Activated naive CD4-positive, alpha-beta T cell treated with anti-CD3 and anti-CD28 coated beads for 36 hours (primary cell): ENCODE results near the gene RAET1G. TPM values are rescaled to one million over a fixed set of nuclear protein-coding genes. Genes with fewer than 3 reads are reported as not detected.

ENCODE experiments used
- CTCF ChIA-PET: fragments of 350-600 bp; sonication (Branson Sonifier 250); formaldehyde crosslinking; loops from one replicate; lab custom pipeline; 2021; ENCODE audit warnings: antibody characterized with exemption; lab: Charles Lee
- DNase-seq: peaks from one replicate; pipeline ENCODE4 v3.0.0-alpha.2; 2020
- H3K27ac Mint-ChIP-seq: one replicate; pipeline ENCODE4 v1.8.0; 2021; ENCODE audit warnings: mild to moderate bottlenecking, mixed read lengths
- H3K27me3 Mint-ChIP-seq: one replicate; pipeline ENCODE4 v1.8.0; 2021; ENCODE audit warnings: low read depth, mixed read lengths
- H3K36me3 Mint-ChIP-seq: one replicate; pipeline ENCODE4 v1.8.0; 2021; ENCODE audit warnings: low read depth, mixed read lengths
- H3K4me1 Mint-ChIP-seq: one replicate; pipeline ENCODE4 v1.8.0; 2021; ENCODE audit warnings: low read depth, mixed read lengths
- H3K4me3 Mint-ChIP-seq: one replicate; pipeline ENCODE4 v1.8.0; 2021; ENCODE audit warnings: mild to moderate bottlenecking, moderate library complexity, mixed read lengths
- H3K9me3 Mint-ChIP-seq: one replicate; pipeline ENCODE4 v1.8.0; 2021; ENCODE audit warnings: mixed read lengths
- intact Hi-C: fragments of 100-400 bp; cut with micrococcal nuclease; formaldehyde crosslinking; loops from one replicate; pipeline ENCODE4 v1.15.1; 2023
- total RNA-seq, 2 experiments: library from RNA; stranded (reverse); gene quantifications; one replicate each; pipeline ENCODE4 v1.2.3, GENCODE V29; 2021

The RAET1G gene
- total RNA-seq, 2 experiments from 2014 or later: not detected

DNA sequence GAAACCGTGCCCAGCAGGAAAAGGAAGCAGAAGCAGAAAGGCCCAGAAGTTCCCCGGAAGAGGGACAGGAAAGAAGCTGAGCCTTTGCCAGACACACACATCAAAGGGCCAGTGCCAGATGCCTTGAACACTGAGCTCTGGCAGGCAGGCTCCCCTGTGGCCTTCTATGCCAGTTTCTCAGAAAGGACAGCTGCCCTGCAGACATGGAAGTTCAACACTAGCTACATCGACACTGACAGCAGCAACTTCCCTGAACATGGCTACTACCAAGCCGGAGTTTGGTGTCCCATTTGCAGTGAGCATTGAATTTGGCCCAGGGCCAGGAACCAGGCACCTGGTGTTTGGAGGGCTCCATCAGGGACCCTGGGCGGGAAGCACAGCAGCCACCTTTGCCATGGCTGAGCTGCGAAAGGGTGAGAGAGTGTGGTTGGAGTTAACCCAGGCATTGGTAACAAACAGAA, 17.0 kb downstream of the RAET1G start:
- Mint-ChIP-seq H3K9me3 (peaks cover 17% of the 10 kb centered on the region), H3K36me3 (no peaks in the 10 kb centered on the region), H3K4me3 (no peak overlapping the region), H3K27ac (no peak overlapping the region), H3K27me3 (no peaks in the 10 kb centered on the region), H3K4me1 (no peaks in the 10 kb centered on the region)
- DNase-seq: no peak
- intact Hi-C loops: no loop called here
- CTCF ChIA-PET: interaction anchor here (0.7 to 1.1 kb wide), 3 partner anchors 21 to 40 kb away, joined by 3 read pairs; no protein-coding TSS in a partner anchor

DNA sequence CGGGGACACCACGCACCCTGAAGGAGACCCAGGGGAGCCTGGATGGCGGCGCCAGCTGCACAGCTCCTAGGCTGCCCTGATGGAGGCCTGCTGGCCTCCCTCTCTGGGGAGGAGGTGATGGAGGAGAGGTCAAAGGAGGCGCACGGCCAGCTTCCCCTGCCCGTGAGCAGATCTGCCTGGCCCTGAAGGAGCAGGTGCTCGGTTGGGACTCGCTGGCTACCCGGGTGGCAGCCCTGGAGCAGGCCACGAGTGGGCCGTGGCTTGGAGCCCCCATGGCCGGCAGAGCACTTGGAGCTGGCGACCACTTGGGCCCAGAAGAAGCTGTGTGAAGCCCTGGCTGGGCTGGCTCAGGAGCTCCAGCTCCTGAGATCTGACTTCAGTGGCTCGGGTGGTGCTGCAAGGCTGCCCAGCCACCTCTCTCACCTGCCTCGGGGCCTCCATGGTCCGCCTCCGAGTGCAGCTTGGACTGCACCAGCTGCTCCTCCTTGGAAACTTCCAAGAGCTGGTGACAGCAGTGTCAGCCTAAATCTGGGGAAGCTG, 17.5 kb downstream of the RAET1G start:
- intact Hi-C loops: no loop called here
- H3K27ac Mint-ChIP-seq: no peak overlapping the region
- no peaks in the 10 kb centered on the region for H3K27me3 Mint-ChIP-seq
- DNase-seq: no peak
- H3K36me3 Mint-ChIP-seq: no peaks in the 10 kb centered on the region
- CTCF ChIA-PET: interaction anchor here (0.7 to 1.4 kb wide), 2 partner anchors 40 to 66 kb away, joined by 3 read pairs; no protein-coding TSS in a partner anchor
- no peak overlapping the region for H3K4me3 Mint-ChIP-seq
- H3K9me3 Mint-ChIP-seq: peaks cover 17% of the 10 kb centered on the region
- no peaks in the 10 kb centered on the region for H3K4me1 Mint-ChIP-seq

DNA sequence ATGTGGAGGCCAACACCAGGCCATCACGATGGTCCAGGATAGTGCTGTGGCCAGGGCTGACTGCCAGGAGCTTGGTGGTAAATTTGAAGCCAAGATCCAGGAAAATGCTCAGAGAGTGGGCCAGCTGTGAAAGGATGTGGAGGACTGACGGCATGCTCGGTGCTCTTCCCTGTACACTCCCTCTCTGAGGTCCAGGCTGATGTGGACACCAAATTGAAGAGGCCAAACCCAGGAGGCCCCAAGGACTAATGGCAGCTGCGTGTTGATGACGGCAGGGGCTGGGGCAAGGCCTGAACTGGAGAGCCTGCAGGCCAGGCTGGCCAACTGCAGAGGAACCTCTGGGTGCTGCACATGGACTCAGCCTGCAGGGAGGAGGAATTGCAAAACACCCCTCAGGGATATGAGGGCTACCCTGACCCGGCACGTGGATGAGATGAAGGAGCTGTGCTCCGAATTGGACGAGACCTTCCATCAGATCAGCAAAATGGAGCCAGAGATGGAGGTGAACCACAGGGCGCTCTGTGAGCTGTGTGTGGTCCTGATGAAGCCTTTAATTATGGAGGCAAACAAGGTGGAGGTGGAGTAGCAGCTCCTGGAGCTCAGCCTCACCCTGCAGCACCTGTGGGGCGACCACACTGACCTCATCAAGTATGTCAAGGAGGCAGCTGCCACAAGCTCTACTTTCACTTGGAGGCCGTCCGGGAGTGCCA, 18.1 kb downstream of the RAET1G start:
- Mint-ChIP-seq H3K27ac (no peak overlapping the region), H3K27me3 (no peaks in the 10 kb centered on the region), H3K4me1 (no peaks in the 10 kb centered on the region), H3K36me3 (no peaks in the 10 kb centered on the region), H3K9me3 (peaks cover 17% of the 10 kb centered on the region), H3K4me3 (no peak overlapping the region)
- CTCF ChIA-PET: interaction anchor here (1.4 kb wide), 1 partner anchor 65 kb away, joined by 3 read pairs; no protein-coding TSS in a partner anchor
- no peak for DNase-seq
- intact Hi-C loops: no loop called here

DNA sequence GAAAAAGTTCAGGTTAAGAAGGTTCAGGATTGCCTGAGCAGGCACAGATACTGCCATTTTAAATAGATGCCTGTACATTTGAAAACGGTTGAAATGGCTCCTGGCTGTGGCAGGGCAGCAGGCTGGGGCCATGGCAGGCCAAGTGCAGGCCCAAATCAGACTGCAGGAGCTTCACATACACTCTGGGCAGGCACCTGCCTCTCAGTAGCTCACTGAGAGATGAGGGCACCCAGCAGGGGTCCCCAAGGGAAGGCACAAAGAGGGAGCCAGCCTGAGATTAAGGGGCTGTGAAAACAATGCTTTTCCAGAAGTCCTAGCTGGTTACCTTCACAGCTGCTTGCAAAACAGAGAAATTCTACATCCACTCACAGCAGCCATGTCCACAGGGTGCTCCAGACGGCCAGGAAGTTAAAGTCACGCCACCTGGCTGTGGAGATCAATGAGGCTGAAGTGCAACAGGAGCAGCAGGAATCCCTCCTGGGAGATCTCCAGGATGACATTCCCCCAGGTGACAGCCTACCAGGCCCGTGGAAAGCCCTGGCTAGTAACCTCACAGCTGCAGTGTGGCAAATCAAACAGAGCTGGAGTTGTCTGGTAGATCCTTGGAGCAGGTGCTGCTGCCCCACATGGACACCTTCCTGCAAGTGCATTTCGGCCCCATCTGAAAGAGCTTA, 18.8 kb downstream of the RAET1G start:
- no peak overlapping the region for H3K27ac Mint-ChIP-seq
- no peaks in the 10 kb centered on the region for H3K4me1 Mint-ChIP-seq
- intact Hi-C loops: no loop called here
- CTCF ChIA-PET: interaction anchor here (1.0 to 1.4 kb wide), 2 partner anchors 64 to 70 kb away, joined by 3 read pairs; no protein-coding TSS in a partner anchor
- H3K4me3 Mint-ChIP-seq: no peak overlapping the region
- H3K27me3 Mint-ChIP-seq: no peaks in the 10 kb centered on the region
- H3K9me3 Mint-ChIP-seq: peaks cover 15% of the 10 kb centered on the region
- no peaks in the 10 kb centered on the region for H3K36me3 Mint-ChIP-seq
- no peak for DNase-seq

DNA sequence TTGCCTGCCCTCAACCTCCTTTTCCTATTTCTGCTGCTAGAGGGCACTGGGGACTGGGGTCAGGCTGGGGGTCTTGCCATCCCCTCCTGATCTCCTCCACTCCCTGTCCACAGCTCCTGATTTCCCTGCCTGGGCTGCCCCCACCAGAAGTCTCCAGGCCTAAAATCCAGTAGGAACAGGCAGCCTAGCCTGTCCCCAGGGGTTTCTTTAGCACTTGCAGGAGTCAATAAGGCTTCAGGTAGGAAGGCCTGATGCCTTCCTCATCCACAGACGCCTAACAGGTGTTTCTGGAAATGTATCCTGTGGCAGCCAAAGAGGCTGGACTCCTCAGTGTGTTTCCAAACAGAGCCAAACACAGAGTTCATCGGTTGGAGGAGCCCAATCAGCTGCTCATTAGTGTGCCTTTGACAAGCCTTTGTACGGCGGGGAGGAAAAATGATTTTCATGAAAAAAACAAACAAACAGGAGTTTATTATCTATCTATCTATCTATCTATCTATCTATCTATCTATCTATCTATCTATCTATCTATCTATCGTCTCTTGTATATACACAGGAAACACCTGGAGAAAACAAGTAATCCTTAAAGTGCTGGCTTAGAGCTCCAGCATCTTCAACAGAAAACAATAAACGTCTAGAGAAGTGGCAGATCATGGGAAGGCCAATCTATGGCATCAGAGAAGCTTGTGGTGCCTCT, 21.3 kb downstream of the RAET1G start:
- Mint-ChIP-seq H3K4me1 (peaks cover 1% of the 10 kb centered on the region), H3K27me3 (no peaks in the 10 kb centered on the region), H3K9me3 (no peaks in the 10 kb centered on the region), H3K27ac (no peak overlapping the region), H3K36me3 (no peaks in the 10 kb centered on the region), H3K4me3 (no peak overlapping the region)
- DNase-seq: no peak
- intact Hi-C loops: no loop called here
- CTCF ChIA-PET: no interaction called here

DNA sequence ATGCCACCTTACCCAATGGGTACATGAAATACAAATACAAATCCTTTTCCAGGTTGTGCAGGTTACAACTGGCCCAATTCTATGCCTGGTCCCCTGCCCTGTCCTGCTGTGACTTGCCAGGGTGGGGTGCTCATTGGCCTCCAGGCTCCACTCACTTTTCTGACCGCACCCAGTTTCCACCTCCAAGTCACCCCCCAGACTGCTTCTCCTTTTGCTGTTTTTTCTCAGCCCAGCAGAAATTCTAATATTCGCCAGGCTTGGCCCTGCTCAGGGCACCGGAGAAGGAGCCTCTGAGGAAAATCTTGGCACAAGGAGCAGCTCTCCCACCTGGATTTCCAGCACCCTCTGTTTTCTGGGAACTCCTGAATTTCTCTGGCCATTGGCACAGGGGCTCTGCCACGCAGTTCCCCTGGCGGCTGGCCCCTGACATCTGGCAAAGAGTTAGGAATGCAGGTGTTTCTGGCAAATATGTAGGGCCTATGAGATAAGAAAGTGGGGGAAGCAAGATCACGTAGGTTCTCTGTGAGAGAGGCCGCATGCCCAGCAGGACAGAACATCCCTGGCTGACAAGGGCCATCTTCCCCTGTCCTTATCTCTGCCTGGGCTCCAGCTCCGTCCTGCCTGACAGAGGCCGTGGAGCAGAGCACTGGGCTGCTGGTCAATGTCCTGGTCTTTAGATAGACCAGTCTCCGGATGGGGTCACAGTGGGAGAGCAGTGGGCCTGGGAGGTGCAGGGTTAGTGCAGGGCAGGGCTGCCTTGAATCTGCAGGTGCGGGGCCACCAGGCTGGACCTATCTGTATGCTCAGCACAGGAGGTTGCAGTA, 22.1 kb downstream of the RAET1G start:
- no peak overlapping the region for H3K4me3 Mint-ChIP-seq
- DNase-seq: no peak
- no peaks in the 10 kb centered on the region for H3K9me3 Mint-ChIP-seq
- H3K4me1 Mint-ChIP-seq: peaks cover 9% of the 10 kb centered on the region
- intact Hi-C loops: no loop called here
- CTCF ChIA-PET: interaction anchor here (0.8 to 1.0 kb wide), 3 partner anchors 23 to 210 kb away, joined by 3 to 4 read pairs (median 3); no protein-coding TSS in a partner anchor
- H3K27ac Mint-ChIP-seq: no peak overlapping the region
- no peaks in the 10 kb centered on the region for H3K27me3 Mint-ChIP-seq
- no peaks in the 10 kb centered on the region for H3K36me3 Mint-ChIP-seq

DNA sequence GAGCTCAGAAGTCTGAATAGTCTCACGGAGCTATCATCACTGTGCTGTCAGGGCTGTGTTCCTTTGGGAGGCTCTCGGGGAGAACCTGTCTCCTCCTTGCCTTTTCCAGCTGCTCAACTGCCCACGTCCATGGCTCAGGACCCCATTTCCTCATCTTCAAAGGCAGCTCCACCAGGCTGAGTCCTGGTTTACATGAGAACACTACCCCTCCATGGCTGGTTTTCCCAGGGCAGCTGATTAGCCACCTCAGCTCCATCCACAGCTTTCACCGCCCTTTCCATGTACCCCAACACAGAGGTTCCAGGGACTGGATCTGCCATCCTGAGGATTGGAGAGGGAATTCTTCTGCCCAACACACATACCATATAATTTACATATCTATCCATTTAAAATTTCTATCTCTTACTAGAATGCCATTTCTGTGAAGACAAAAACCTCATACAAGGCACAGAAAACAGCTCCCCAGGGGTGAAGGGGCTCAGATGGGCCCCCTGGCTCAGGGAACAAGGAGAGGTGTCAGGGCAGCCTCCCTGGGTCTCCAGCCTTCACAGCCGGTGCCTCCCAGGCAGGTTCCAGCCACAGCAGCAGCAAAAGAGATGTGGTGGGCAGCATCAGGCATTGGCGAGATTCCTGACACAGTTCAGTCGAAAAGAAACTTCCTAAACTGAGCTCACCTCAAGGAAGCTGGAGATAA, 22.8 kb downstream of the RAET1G start:
- no peaks in the 10 kb centered on the region for H3K36me3 Mint-ChIP-seq
- CTCF ChIA-PET: interaction anchor here (0.8 to 1.0 kb wide), 3 partner anchors 24 to 210 kb away, joined by 3 to 4 read pairs (median 3); no protein-coding TSS in a partner anchor
- no peaks in the 10 kb centered on the region for H3K9me3 Mint-ChIP-seq
- DNase-seq: no peak
- peaks cover 12% of the 10 kb centered on the region for H3K4me1 Mint-ChIP-seq
- no peaks in the 10 kb centered on the region for H3K27me3 Mint-ChIP-seq
- intact Hi-C loops: no loop called here
- no peak overlapping the region for H3K27ac Mint-ChIP-seq
- H3K4me3 Mint-ChIP-seq: no peak overlapping the region

DNA sequence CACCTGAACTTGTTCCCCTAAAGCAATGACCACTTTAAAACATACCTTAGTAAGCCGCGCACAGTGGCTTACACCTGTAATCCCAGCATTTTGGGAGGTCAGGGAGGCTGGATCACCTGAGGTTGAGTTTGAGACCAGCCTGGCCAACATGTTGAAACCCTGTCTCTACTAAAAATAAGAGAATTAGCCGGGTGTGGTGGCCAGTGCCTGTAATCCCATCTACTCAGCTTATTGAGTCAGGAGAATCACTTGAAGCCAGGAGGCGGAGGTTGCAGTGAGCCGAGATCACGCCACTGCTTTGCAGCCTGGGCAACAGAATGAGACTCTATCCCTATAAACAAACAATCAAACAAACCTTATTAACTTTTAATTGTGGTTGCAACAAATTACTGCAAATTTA, 23.4 kb downstream of the RAET1G start:
- Mint-ChIP-seq H3K4me3 (no peak overlapping the region), H3K4me1 (peaks cover 12% of the 10 kb centered on the region), H3K27ac (no peak overlapping the region), H3K36me3 (no peaks in the 10 kb centered on the region), H3K27me3 (peaks cover 2% of the 10 kb centered on the region), H3K9me3 (no peaks in the 10 kb centered on the region)
- DNase-seq: no peak
- intact Hi-C loops: no loop called here
- CTCF ChIA-PET: interaction anchor here (1.0 kb wide), 1 partner anchor 209 kb away, joined by 3 read pairs; no protein-coding TSS in a partner anchor

DNA sequence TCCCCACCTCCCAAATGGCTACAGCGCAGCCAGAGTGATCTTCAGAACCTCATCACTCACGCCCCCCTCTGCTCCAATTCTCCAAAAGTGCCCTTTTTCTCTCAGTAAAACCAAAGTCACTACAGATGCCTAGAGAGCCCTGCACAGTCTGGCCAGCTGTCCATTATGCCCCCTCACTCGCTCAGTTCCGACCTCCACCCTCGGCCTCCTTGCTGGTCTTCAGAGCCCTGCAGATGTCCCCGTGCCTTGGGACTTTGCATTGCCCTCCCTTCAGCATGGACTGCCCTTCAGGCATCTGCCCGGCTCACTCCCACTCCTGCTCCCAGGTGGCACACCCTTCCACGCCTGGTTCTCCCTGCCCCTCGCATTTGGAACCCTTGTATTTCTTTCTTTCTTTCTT, 24.0 kb downstream of the RAET1G start:
- intact Hi-C loops: no loop called here
- Mint-ChIP-seq H3K4me3 (no peak overlapping the region), H3K4me1 (peaks cover 12% of the 10 kb centered on the region), H3K27me3 (peaks cover 3% of the 10 kb centered on the region), H3K9me3 (no peaks in the 10 kb centered on the region), H3K27ac (no peak overlapping the region), H3K36me3 (no peaks in the 10 kb centered on the region)
- no peak for DNase-seq
- CTCF ChIA-PET: no interaction called here

DNA sequence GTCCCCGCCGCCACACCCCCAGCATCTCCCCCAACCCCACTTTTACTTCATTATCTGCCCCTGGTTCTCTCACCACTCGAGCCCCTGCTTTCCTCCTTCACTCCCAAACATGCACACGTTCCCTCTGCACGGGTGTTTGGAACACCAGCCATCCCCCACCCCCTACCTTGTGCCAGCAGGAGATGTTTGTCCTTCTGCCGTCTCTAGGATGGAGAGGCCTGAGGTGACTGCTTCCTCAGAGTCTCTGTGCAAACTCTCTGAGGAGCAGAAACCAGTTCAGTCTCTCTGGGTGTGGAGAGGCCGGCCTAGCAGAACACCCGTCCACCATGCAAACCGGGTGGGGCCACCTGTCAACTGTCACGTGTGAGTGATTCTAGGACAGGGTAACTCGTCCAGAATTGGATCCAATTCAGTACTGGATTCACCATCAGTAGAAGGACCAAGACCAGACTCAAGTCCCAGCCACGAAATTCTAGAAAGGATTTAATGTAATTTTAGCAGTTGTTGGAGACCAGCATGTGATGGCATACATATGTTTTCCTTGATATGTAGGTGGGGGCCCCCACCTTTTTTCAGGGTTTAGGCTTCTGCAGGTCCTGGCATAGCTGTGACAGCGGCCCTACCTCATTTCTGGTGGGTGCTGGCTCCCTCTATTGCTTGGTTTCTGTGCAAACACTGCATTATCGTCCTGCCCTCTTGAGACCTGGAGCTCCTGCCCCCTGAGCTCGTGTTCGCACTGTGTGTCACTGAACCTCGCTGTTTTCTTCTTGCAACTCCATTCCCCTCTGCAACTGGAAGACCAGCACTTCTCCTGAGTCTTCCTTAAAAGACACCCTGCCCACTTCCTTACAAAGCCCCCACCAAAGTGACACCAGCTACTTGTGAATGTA, 24.8 kb downstream of the RAET1G start, which contains the start of gene RAET1E:
Gene RAET1E (minus strand): TSS at position 259 of the 890 bp plus-strand sequence. CDS start 7,212 bp downstream, outside the sequence.
- Mint-ChIP-seq H3K4me1 (peaks cover 12% of the 10 kb centered on the region), H3K4me3 (no peak within 1 kb of the TSS), H3K27ac (no peak within 1 kb of the TSS), H3K27me3 (peaks cover 3% of the 10 kb centered on the region), H3K36me3 (no peaks in the 10 kb centered on the region), H3K9me3 (no peaks in the 10 kb centered on the region)
- intact Hi-C loops: no loop called here
- CTCF ChIA-PET: no interaction called here
- no peak for DNase-seq
